Measurements from ENCODE around the gene TMPRSS4. TPM values are rescaled to one million over a fixed set of nuclear protein-coding genes. Genes with fewer than 3 reads are reported as not detected.

The TMPRSS4 gene
- total and polyA plus RNA-seq, 9 of the 15 experiments (the other 6 are each of a cell fraction or from before 2014, with no cell fraction given), result 4.0 to 10.0 (median 5.6) TPM

GRCh38 chr11:118055966-118056365 is 20.9 kb upstream of the TMPRSS4 start:
- no peaks in the 10 kb centered on the region for H3K36me3 ChIP-seq (ENCODE audit: control insufficient read depth, insufficient read depth, low read length)
- FAIRE-seq (no peak), ATAC-seq (no peak), DNase-seq (ENCODE audit: extremely low read depth in 1 of 4, low spot score in 3 of 4) (no peak)
- POLR2A ChIA-PET, result no interaction called here
- H3K4me1 ChIP-seq (replicated peaks in 1 of 2; ENCODE audit: control insufficient read depth in 2 of 2, insufficient read depth in 2 of 2, low read length in 2 of 2), result peaks cover 15 to 33% of the 10 kb centered on the region in 2 experiments
- H3K27ac ChIP-seq (ENCODE audit: extremely low read depth, low read depth, low read length), result no peak overlapping the region
- H3K79me2 ChIP-seq (ENCODE audit: control insufficient read depth, insufficient read depth, low read length), result no peaks in the 10 kb centered on the region
- no peaks in the 10 kb centered on the region for H4K20me1 ChIP-seq (replicated peaks; ENCODE audit: control insufficient read depth, insufficient read depth, low read length)
- no TSS peak for BruUV-seq (replicated peaks)
- H3K27me3 ChIP-seq (ENCODE audit: control insufficient read depth in 2 of 2, insufficient read depth in 2 of 2, low read length in 2 of 2), result peaks cover 17 to 44% of the 10 kb centered on the region in 2 experiments; a peak in 4 of 5 replicates
- in situ Hi-C loops (cut with MboI), result loop anchor here (5.0 to 10.0 kb wide), 2 partner anchors 109 to 631 kb away; no protein-coding TSS in a partner anchor
- no peak overlapping the region for H3K4me3 ChIP-seq
- no peaks in the 10 kb centered on the region for H3K9me3 ChIP-seq (replicated peaks; ENCODE audit: control insufficient read depth, insufficient read depth, low read depth, low read length)
- no peak overlapping the region for H3K9ac ChIP-seq (ENCODE audit: insufficient read depth in 1 of 2, low read depth in 2 of 2, low read length in 2 of 2)
- intact Hi-C loops (cut with micrococcal nuclease), result no loop called here
- CTCF ChIA-PET (ENCODE audit: low intra/inter-chr PET ratio), result no interaction called here
- H3K9me1 ChIP-seq (ENCODE audit: control insufficient read depth, insufficient read depth, low read length), result no peaks in the 10 kb centered on the region
- no peak overlapping the region for H2AFZ ChIP-seq (ENCODE audit: low read depth, low read length)
- 22% methylated on average over 7 of the region's 7 CpGs for WGBS (ENCODE audit: insufficient coverage, low coverage, missing lambda C conversion rate)
- no peak overlapping the region for H3K4me2 ChIP-seq (ENCODE audit: insufficient read depth, low read length)
- TF ChIP-seq SNIP1 (IDR thresholded peaks at IDR 0.05; ENCODE audit: low read depth), result no peak
- TF ChIP-seq TAF15 (IDR thresholded peaks at IDR 0.05; ENCODE audit: low read depth, low read length), result no peak
- no peak for TF ChIP-seq ARID2 (IDR thresholded peaks at IDR 0.05)
- TF ChIP-seq TBL1XR1 (IDR thresholded peaks at IDR 0.05; ENCODE audit: low read length in 2 of 2), result no peak
- no peak for TF ChIP-seq ETV5 (CRISPR knock-in tag; IDR thresholded peaks at IDR 0.05; ENCODE audit: low read depth)
- TF ChIP-seq ZNF444 (CRISPR knock-in tag; IDR thresholded peaks at IDR 0.05), result no peak
- no peak for TF ChIP-seq MEIS2 (IDR thresholded peaks at IDR 0.05; ENCODE audit: partially characterized antibody)
- TF ChIP-seq CEBPB (tag; IDR thresholded peaks at IDR 0.05), result no peak
- TF ChIP-seq, protein P1, sequence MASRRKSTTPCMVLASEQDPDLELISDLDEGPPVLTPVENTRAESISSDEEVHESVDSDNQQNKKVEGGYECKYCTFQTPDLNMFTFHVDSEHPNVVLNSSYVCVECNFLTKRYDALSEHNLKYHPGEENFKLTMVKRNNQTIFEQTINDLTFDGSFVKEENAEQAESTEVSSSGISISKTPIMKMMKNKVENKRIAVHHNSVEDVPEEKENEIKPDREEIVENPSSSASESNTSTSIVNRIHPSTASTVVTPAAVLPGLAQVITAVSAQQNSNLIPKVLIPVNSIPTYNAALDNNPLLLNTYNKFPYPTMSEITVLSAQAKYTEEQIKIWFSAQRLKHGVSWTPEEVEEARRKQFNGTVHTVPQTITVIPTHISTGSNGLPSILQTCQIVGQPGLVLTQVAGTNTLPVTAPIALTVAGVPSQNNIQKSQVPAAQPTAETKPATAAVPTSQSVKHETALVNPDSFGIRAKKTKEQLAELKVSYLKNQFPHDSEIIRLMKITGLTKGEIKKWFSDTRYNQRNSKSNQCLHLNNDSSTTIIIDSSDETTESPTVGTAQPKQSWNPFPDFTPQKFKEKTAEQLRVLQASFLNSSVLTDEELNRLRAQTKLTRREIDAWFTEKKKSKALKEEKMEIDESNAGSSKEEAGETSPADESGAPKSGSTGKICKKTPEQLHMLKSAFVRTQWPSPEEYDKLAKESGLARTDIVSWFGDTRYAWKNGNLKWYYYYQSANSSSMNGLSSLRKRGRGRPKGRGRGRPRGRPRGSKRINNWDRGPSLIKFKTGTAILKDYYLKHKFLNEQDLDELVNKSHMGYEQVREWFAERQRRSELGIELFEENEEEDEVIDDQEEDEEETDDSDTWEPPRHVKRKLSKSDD (conservative IDR thresholded peaks at IDR 0.05; ENCODE audit: low read length), result no peak
- TF ChIP-seq NCOA1 (IDR thresholded peaks at IDR 0.05; ENCODE audit: low read depth), result no peak
- no peak for TF ChIP-seq ZSCAN32 (CRISPR knock-in tag; IDR thresholded peaks at IDR 0.05)
- TF ChIP-seq, protein P2, sequence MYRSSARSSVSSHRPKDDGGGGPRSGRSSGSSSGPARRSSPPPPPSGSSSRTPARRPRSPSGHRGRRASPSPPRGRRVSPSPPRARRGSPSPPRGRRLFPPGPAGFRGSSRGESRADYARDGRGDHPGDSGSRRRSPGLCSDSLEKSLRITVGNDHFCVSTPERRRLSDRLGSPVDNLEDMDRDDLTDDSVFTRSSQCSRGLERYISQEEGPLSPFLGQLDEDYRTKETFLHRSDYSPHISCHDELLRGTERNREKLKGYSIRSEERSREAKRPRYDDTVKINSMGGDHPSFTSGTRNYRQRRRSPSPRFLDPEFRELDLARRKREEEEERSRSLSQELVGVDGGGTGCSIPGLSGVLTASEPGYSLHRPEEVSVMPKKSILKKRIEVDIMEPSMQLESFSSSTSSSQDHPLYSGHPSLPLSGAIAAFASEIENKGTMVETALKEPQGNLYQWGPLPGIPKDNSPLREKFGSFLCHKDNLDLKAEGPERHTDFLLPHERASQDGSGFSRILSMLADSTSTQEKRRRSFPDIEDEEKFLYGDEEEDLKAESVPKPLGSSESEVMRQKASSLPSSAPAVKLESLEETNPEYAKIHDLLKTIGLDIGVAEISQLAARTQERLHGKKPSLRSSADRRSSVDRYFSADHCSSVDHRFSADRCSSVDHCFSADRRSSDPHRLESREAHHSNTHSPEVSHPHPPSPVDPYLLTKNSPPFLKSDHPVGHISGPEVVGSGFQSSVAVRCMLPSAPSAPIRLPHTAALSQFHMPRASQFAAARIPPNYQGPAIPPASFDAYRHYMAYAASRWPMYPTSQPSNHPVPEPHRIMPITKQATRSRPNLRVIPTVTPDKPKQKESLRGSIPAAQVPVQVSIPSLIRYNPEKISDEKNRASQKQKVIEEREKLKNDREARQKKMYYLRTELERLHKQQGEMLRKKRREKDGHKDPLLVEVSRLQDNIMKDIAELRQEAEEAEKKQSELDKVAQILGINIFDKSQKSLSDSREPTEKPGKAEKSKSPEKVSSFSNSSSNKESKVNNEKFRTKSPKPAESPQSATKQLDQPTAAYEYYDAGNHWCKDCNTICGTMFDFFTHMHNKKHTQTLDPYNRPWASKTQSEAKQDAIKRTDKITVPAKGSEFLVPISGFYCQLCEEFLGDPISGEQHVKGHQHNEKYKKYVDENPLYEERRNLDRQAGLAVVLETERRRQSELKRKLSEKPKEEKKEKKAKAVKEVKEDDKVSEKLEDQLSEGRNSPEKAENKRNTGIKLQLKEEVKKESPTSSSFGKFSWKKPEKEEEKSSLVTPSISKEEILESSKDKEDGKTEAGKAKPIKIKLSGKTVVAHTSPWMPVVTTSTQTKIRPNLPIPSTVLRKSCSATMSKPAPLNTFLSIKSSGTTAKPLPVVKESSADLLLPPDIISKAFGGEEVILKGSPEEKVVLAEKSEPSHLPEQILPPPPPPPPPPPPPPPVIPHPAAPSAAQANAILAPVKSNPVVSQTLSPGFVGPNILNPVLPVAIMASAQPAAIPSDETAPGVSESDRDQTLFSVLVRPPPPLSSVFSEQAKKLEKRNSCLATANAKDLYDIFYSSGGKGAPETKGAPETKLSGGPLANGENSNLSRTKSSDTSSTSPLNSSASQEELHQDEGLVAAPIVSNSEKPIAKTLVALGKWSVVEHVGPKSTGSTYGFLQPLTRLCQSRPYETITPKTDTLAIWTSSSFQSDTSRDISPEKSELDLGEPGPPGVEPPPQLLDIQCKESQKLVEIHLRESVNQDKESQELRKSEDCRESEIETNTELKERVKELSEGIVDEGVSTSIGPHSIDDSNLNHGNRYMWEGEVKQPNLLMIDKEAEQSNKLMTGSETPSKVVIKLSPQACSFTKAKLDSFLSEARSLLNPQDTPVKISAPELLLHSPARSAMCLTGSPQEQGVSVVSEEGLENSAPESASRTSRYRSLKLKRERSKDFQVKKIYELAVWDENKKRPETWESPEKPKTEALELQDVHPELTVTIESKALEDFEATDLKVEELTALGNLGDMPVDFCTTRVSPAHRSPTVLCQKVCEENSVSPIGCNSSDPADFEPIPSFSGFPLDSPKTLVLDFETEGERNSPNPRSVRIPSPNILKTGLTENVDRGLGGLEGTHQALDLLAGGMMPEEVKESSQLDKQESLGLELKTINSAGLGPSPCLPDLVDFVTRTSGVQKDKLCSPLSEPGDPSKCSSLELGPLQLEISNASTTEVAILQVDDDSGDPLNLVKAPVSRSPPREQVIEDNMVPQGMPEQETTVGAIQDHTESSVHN (IDR thresholded peaks at IDR 0.05; ENCODE audit: borderline replicate concordance in 1 of 2, low read depth in 1 of 2), result no peak
- no peak for TF ChIP-seq TAL1 (IDR thresholded peaks at IDR 0.05)
